Right renal pelvis (tissue), 4 donors: ENCODE data around the gene GGCX. TPM values are rescaled to one million over a fixed set of nuclear protein-coding genes. Genes with fewer than 3 reads are reported as not detected.

Experiments
- polyA plus RNA-seq, 4 donors: library from polyadenylated mRNA; unstranded; fragments of 120-200 nt; gene quantifications; one replicate each; pipeline ENCODE4 v1.2.1, GENCODE V29; 2013; ENCODE audit not compliant: insufficient read length in 4 of 4

GGCX gene
- polyA plus RNA-seq, 4 donors, result 39.1 to 45.8 (median 42.2) TPM

Other genes with a start within 250 kb of the GGCX start
- 100 to 1,000 TPM; 116 to 133 (median 127) TPM for gene TGOLN2, start 233.5 kb downstream of the GGCX start, polyA plus RNA-seq
- 10 to 100 TPM; 13.4 to 26.5 (median 24.8) TPM for gene RETSAT, start 207.0 kb downstream of the GGCX start, polyA plus RNA-seq
- 10 to 100 TPM; 23.9 to 27.7 (median 25.7) TPM for gene ELMOD3, start 206.7 kb downstream of the GGCX start, polyA plus RNA-seq
- 100 to 1,000 TPM; 103 to 130 (median 116) TPM for gene CAPG, start 151.1 kb downstream of the GGCX start, polyA plus RNA-seq
- gene SH2D6, start 142.8 kb downstream of the GGCX start, polyA plus RNA-seq, result under 1 TPM; 0.24 to 0.62 (median 0.56) TPM
- gene MAT2A, start 22.3 kb downstream of the GGCX start, polyA plus RNA-seq, result 100 to 1,000 TPM; 310 to 357 (median 338) TPM
- gene VAMP8, start 16.1 kb upstream of the GGCX start, polyA plus RNA-seq, result 100 to 1,000 TPM in 2 of 4 donors, 10 to 100 TPM in 2; 90.7 to 106 (median 101) TPM
- gene VAMP5, start 22.9 kb upstream of the GGCX start, polyA plus RNA-seq, result 10 to 100 TPM; 40.5 to 50.8 (median 42.5) TPM
- 100 to 1,000 TPM; 137 to 157 (median 139) TPM for gene RNF181, start 34.3 kb upstream of the GGCX start, polyA plus RNA-seq
- gene TMEM150A, start 41.2 kb upstream of the GGCX start, polyA plus RNA-seq, result 10 to 100 TPM; 35.1 to 43.3 (median 37.9) TPM
- 10 to 100 TPM; 55.0 to 67.0 (median 59.8) TPM for gene C2orf68, start 50.6 kb upstream of the GGCX start, polyA plus RNA-seq
- gene USP39, start 54.7 kb upstream of the GGCX start, polyA plus RNA-seq, result 10 to 100 TPM; 68.7 to 69.8 (median 69.3) TPM
- under 1 TPM in 3 of 4 donors, not detected in 1; 0.09 to 0.57 (median 0.14) TPM for gene SFTPB, start 106.7 kb upstream of the GGCX start, polyA plus RNA-seq
- gene GNLY, start 132.9 kb upstream of the GGCX start, polyA plus RNA-seq, result under 1 TPM in 3 of 4 donors, not detected in 1; 0.36 to 0.63 (median 0.51) TPM
- 10 to 100 TPM; 12.0 to 17.1 (median 13.4) TPM for gene ATOH8, start 192.5 kb upstream of the GGCX start, polyA plus RNA-seq